ENCODE results near the gene GRWD1.

The GRWD1 gene

DNA sequence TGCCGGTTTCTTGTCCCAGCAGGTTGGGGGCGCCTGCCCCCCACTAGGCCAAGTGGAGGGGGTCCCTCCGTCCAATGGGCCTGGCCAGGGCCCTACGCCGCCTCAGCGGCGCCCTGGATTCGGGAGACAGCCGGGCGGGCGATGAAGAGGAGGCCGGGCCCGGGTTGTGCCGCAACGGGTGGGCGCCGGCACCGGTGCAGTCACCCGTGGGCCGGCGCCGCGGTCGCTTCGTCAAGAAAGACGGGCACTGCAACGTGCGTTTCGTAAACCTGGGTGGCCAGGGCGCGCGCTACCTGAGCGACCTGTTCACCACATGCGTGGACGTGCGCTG, 15.8 kb downstream of the GRWD1 start:
- no peak for DNase-seq

DNA sequence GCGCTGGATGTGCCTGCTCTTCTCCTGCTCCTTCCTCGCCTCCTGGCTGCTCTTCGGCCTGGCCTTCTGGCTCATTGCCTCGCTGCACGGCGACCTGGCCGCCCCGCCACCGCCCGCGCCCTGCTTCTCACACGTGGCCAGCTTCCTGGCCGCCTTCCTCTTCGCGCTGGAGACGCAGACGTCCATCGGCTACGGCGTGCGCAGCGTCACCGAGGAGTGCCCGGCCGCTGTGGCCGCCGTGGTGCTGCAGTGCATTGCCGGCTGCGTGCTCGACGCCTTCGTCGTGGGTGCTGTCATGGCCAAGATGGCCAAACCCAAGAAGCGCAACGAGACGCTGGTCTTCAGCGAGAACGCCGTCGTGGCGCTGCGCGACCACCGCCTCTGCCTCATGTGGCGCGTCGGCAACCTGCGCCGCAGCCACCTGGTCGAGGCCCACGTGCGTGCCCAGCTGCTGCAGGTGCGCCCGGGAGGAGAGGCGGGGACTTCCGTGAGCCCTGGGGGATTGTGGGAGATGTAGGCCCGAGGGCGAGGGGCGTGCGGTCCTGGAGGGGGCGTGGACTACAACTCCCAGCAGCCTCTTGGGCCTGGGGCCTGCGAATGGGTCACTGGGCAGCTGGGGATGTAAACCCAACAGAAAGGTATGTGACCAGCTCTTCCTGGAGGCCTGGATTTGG, 16.3 kb downstream of the GRWD1 start:
- DNase-seq: peak; percentile 41

GRCh38 chr19:48465215-48465614, 19.4 kb downstream of the GRWD1 start:
- peak; percentile 33 for DNase-seq

DNA sequence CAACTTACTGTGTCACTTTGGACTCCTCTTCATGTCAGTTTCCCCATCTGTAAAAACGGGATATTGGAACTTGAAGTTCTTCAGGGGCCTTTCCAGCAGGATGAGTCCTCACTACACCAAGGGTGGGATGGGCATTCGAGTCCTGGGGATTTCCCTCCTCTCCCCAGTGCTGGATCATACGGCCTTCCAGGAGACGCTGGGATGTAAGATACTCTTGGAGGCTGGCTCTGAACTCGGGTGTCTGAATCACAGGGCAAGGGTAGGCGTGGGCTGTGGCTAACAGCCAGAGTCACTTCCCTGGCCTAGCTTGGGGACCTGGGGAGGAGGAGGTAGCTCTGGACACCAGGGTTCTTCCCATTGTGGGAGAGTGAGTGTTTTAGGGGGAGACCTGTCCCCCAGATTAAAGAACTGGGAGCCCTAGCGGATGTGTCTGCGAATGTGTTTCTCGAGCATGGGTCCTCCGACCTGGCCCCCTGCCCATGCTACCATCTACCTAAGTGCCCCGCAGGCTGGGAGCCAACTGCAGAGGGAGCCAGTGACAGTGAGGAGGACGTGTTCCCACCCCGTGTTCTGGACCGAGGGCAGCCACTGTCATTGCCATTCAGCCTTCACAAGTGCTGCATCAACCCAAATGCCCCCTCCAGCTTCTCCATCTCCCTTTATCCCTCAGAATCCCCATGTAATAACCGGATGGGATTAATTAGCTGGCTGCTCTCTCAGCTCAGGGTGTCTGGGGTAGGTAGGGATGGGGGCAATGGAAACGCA, 21.0 kb downstream of the GRWD1 start:
- no peak for DNase-seq

GRCh38 chr19:48468772-48469288, 23.0 kb downstream of the GRWD1 start:
- DNase-seq: peak; percentile 100

DNA sequence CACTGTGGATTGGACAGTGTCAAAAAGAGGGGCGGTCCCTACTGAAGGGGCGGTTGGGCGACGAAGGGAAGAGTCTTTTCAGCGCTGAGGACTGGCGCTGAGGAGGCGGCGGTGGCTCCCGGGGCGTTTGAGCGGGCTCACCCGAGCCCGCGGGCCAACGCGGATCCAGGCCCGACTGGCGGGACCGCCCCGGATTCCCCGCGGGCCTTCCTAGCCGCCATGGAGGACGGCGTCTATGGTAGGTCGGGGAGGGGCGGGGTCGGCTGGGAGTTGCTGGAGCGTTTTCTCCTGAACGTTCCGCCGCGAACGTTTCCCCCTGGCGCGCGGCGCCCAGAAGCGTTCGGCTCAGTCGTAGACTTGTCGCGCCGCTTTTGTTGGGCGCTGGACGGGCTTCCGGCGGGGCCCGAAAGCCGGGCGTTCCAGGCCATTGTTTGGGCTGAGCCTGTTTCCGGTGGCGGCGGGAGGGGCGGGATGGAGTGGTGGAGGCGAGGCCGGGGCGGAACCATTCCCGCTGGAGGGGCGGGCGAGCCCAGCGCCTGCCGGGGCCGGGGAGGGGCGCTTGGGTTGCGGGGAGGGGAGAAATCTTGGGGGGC, 23.6 kb downstream of the GRWD1 start, which contains the start of gene CYTH2:
TSS of gene CYTH2 (plus strand) at position 81 of the 593 bp plus-strand sequence. CDS start at position 220, 139 bp downstream.
- peak; percentile 81 for DNase-seq

- DNase-seq: no peak
Measured at GRCh38 chr19:48469934-48470680, 24.3 kb downstream of the GRWD1 start.

DNA sequence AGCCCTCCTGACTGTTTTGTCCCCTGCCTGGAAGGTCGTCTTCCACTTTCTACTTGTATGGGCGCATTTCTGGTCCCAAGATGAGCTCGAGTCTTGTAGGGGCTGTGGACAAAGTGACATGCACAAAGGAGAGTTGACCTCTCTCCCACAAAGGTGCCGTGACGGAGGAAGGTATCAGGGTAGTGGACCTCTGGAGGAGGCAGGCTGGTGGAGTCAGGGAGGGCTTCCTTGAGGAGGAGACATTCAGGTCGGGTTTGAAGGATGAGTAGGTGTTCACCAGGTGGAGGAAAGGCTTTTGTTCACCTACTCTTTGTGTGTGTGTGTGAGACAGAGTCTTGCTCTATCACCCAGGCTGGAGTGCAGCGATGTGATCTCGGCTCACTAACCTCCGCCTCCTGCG, 25.1 kb downstream of the GRWD1 start:
- no peak for DNase-seq

GRCh38 chr19:48471836-48472235, 26.1 kb downstream of the GRWD1 start:
- no peak for DNase-seq

DNA sequence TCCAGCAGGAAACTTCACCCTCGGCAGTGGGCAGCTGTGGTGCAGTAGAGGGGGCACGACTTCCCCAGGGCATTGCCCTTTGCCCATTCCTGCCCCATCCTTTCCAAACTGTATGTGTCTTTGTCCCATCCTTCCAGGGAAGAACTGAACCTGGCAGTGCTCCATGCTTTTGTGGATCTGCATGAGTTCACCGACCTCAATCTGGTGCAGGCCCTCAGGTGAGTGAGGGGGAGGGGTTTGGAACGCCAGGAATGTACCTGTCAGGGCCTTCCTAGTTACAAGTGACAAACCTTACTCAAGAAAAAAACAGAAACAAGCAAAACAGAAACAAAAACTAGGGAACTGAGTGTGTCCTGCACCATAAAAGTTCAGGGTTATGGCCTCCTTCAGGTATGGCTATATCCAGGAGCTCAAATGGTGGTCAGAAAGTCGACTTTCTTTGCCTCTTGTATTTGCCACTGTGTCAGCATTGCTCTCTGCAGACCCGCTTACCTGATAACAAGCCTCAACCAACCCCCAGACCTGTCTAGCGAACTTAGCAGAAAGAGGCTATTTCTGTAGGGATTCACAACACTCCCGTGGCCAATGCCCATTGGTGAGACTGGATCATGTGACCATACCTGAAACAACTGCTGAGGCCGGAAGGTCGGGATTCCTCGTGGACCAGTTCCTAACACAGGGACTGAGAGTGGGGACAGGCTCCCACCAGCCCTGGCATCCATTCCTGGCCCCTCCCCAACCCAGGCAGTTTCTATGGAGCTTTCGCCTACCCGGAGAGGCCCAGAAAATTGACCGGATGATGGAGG, 27.6 kb downstream of the GRWD1 start:
- DNase-seq: no peak

DNA sequence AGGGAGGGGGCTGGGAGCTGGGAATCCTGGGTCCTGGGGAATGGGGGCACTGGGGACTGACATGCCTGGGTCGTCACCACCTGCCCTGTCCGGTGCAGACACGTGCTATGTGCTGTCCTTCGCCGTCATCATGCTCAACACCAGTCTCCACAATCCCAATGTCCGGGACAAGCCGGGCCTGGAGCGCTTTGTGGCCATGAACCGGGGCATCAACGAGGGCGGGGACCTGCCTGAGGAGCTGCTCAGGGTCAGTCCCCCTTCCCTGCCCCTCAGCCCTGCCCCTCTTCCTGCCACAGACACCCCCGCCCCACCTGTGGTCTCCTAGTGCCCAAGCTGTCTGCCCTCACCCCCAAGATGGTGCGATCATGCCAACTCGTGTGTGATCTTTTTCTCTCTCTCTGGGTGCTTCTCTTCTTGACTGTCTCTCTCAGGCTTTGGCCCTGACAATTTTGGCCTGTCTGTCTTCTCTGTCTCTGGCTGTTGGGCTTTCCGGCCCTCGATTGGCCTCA, 28.4 kb downstream of the GRWD1 start:
- DNase-seq: no peak

DNA sequence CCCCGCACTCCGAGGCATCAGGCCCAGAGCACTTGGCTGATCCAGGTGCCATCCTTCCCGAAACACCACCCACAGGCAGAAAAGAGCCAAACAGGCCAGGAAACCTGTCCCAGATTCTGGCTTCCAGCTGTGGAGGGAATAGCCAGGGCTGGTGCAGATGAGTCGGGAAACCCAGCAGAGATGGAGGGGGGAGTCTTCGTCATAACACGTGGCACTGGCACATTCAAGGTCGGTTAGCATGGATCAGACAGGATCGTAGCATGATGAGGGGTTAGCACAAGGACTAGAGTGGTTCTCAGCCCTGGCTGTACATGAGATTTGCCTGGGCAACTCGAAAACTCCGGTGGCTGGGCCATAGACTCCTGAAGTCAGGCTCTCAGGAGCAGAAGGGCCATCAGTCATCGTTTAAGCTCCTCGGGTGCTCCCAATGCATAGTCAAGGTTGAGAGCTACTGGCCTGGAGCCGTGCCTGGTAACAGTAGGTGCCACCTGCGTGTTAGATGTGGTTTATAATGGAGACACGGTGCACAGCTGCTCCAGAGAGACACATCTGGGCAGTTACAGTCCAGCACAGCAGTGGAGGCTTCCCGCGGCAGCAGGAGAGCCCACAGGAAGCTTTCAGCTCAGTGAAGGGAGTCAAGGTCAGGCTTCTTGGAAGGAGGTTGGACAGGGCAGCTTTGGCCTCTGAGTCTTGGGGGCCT, 29.7 kb downstream of the GRWD1 start:
- DNase-seq: no peak

DNA sequence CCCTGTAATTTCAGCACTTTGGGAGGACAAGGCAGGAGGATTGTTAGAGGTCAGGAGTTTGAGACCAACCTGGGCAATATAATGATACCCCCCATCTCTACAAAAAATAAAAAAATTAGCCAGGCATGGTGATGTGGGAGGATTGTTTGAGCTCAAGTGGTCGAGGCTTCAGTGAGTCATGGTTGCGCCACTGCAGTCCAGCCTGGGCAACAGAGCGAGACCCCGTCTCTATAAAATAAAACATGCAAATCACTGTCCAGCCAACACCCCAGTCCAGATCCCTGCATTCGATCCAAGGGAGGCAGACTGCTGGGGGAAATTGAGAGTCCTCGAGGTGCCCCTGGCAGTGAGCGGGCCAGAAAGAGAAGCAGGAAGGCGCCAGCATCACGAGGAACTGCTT, 30.4 kb downstream of the GRWD1 start:
- no peak for DNase-seq

DNA sequence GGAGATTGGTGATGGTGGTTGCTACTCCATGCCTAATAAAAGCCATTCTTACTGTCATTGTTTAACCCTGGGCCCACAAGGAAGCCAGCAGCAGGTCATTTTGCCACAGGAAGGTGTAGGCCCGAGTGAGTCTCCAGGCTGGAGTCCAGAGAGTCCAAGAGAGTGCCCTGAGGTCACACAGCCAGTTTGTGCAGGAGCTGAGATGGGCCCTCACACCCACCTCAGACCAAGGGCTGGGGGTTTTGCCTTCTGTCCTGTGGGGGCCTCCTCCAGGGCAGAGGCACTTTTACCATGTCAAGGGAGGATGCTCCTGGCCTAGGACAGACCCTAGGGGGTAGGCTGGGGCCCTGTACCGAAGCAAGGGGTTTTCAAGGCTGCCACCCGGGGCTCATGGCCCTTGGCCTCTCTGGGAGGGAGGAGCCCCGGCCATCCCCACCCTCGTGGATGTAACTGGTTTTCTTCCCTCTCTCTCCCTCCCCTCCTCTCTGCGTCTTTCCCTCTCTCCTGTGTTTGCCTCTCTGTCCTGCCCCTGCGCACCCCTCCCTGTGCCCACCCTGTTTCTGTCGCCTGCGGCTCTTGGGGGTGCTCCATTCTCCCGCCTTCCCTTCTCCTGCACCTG, 31.4 kb downstream of the GRWD1 start:
- DNase-seq: no peak

GRCh38 chr19:48477698-48478338, 32.0 kb downstream of the GRWD1 start:
- DNase-seq: no peak

DNA sequence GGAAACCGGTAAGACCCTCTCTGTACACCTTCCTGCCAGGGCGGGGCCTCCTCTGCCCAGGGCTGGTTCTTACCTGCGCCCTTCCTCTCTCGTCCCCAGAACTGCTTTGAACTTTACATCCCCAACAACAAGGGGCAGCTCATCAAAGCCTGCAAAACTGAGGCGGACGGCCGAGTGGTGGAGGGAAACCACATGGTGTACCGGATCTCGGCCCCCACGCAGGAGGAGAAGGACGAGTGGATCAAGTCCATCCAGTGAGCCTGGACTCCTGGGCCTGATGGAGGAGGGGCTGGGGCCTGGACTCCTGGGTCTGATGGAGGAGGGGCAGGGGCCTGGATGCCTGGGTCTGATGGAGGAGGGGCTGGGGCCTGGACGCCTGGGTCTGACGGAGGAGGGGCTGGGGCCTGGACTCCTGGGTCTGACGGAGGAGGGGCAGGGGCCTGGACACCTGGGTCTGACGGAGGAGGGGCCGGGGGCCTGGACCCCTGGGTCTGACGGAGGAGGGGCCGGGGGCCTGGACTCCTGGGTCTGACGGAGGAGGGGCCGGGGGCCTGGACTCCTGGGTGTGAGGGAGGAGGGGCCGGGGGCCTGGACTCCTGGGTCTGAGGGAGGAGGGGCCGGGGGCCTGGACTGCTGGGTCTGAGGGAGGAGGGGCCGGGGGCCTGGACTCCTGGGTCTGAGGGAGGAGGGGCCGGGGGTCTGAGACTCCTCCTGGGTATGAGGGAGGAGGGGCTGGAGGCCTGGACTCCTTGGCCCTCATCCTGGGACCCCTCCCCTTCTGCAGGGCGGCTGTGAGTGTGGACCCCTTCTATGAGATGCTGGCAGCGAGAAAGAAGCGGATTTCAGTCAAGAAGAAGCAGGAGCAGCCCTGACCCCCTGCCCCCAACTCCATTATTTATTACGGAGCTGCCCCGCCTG, 32.8 kb downstream of the GRWD1 start:
- DNase-seq: no peak

GRCh38 chr19:48479686-48480085, 33.9 kb downstream of the GRWD1 start:
- no peak for DNase-seq

- DNase-seq: peak; percentile 10
Measured at GRCh38 chr19:48480183-48480557, 34.4 kb downstream of the GRWD1 start.
